ENCODE data around the gene YIPF5.

YIPF5 gene

GRCh38 chr5:144130306-144130705 is 40.2 kb downstream of the YIPF5 start:
- DNase-seq (ENCODE audit: extremely low spot score, insufficient read length, low read depth): no peak
- FAIRE-seq: no peak

DNA sequence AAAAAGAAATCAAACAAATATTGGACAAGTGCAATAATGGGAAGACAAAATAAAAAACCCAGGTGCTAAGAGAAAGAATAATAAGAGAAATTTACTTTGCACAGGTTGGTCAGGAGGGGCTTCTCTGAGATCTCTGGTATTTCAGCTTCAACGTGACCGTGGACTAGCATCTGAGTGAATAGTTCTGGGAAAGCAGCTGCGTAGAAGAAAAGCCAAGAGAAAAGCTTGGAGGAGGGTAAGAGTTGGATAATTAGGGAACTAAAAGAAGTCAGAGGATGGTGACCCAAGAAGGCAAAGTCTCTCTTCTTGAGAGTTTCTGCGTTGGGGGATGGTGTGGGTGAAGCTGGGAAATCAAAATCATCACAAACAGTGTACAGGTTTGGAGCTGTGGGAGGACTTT is 41.6 kb downstream of the YIPF5 start:
- no peak for DNase-seq (ENCODE audit: extremely low spot score, insufficient read length, low read depth)
- FAIRE-seq: no peak

DNA sequence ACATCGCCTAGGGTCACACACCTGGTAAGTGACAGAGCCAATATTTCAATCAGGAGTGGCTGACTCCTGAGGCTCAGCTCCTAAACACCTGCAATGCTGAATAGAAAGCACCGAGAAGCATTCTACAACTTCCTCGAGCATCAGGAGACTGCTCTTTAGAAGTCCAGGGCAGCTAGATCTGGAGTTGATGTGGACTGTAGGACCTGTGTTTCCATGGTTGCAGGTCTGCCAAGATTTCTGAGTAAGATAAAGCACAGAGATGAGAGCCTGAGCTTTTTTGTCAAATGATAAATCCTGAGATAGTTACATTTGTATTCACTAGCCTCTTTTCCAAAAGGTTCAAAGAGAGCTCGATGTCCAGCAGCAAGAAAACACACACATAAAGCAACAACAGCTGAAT is 43.8 kb downstream of the YIPF5 start:
- DNase-seq (ENCODE audit: extremely low spot score, insufficient read length, low read depth) (no peak), FAIRE-seq (no peak)

- DNase-seq (ENCODE audit: extremely low spot score, insufficient read length, low read depth) (no peak), FAIRE-seq (no peak)
Observed at GRCh38 chr5:144125163-144125726, 45.2 kb downstream of the YIPF5 start.

- DNase-seq (ENCODE audit: extremely low spot score, insufficient read length, low read depth) (no peak), FAIRE-seq (no peak)
Observed at GRCh38 chr5:144122641-144123040, 47.8 kb downstream of the YIPF5 start.

GRCh38 chr5:144122081-144122480 is 48.4 kb downstream of the YIPF5 start:
- DNase-seq (ENCODE audit: extremely low spot score, insufficient read length, low read depth) (no peak), FAIRE-seq (no peak)

DNA sequence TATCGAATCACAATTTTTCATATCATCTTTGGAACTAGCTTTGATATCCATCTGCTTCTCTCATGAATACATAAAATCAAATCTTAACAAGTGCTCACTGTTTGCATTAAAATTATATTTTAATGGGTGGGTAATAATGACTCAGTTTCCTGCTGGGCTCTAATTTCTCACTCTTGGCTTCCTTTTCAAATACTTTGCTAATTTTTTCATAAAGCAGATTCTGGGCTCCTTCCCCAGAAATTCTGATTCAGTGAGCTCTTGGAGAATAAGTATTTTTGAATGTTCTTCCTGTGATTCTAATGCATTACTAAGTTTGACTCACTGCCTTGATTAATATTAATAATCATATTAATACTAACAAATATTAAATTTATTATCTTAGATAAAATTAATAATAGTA is 48.9 kb downstream of the YIPF5 start:
- FAIRE-seq (no peak), DNase-seq (ENCODE audit: extremely low spot score, insufficient read length, low read depth) (no peak)

- FAIRE-seq: no peak
- no peak for DNase-seq (ENCODE audit: extremely low spot score, insufficient read length, low read depth)
Observed at GRCh38 chr5:144120661-144121180, 49.7 kb downstream of the YIPF5 start.

DNA sequence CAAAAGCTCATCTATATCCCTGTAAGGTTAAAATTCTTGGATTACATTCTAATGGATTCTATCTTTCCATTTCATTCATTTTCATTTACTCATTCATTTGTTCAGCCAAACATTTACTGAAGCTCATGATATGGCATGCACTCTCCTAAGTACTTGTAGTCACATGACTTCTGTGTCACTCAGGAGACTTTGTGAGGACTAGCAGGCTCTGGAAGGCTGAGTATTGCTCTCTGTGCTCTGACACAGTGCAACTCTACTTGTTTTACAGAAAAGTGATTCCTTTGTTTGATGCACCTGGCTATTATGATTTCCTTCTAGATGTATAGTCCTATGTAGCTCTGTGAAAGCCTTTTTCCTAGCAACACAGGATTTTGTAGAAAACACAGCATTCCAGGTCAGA is 53.0 kb downstream of the YIPF5 start:
- FAIRE-seq (no peak), DNase-seq (ENCODE audit: extremely low spot score, insufficient read length, low read depth) (no peak)

GRCh38 chr5:144114571-144114970 is 55.9 kb downstream of the YIPF5 start:
- FAIRE-seq (no peak), DNase-seq (ENCODE audit: extremely low spot score, insufficient read length, low read depth) (no peak)

Measured in GM18507 (cell line).